NAMALWA (cell line): ENCODE measurements around the gene HECTD4.
A peak's percentile ranks its signal among the peaks of the same experiment; 100 is the strongest.

Experiments used
- DNase-seq: peaks from one replicate; pipeline ENCODE4 v3.0.0-alpha.2; 2015; ENCODE audit warnings: low spot score

The HECTD4 gene

DNA sequence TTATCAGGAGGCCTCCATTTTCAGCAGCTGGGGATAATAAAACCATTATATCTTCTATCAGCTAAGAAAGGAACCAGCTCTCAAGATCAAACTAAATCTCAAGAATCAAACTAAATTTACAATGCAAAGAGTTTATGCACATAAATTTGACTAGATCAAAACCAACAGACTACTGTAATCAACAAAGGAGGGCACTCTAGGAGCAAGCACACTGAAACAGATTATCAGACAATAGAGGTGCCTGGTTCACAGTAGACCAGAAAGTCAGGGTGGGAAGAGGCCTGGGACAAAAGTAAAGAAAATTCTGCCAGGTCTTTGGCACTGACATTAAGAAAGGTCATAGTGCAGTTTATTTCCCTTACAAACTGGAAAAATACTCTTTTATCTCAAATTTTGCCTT lies 61.0 kb downstream of the HECTD4 start:
- no peak for DNase-seq

DNA sequence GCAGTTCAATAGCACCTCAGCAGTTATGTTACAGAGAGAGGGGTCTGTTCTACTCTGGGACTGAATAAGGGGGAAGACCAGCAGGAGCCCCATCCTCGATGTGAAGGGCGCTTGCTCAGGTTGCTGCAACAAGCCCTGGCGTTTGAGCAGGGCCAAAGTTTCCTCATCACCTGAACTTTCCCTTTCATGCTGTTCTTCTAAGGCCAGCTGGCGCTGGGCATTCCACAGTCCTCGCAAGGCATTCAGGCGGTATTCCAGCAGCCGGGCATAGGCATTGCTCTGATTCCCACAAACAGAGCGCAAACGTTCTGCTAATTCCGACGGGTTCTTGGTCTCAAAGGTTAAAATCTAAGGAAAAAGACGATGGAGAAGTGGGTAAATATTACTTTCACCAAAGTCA lies 62.8 kb downstream of the HECTD4 start:
- DNase-seq = no peak

- no peak for DNase-seq
Observed at GRCh38 chr12:112317481-112317880, 64.8 kb downstream of the HECTD4 start.

GRCh38 chr12:112314981-112315380 lies 67.2 kb downstream of the HECTD4 start:
- DNase-seq = no peak

DNA sequence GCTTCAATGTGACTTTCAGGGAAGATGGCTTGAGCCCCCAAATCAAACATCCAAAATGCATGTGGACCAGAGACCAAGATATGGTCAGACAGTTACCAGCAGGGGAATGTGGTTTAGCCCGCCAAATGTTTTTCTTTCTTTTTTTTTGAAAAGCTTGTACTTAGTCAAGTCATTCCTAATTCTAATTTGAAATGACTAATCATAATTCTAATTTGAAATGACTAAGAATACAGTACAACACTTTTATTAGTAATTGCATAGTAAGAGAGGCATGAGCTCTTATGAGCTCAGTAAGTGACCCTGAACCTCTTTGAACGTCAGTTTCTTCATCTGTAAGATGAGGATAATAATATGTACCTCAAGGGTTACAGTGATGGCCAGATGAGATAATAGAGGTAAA lies 72.4 kb downstream of the HECTD4 start:
- DNase-seq = no peak

DNA sequence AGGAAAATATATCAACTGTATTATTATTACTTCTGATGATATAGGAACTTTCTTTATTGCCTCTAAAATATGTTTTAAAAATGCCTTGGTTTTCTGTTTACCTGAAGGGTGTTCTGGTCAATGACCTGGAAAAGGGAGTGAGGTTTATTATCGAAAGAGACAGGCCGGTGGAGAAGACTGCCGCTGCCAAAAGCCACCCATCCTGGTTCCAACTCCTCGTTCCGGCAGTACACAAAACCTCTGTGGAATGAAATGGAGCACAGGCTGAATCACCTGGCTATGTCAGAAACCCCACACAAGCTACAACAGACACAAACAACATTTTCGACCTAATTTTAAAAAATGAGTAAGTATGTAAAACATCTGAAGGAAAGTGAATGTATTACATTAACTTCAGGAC lies 73.6 kb downstream of the HECTD4 start:
- DNase-seq = no peak

DNA sequence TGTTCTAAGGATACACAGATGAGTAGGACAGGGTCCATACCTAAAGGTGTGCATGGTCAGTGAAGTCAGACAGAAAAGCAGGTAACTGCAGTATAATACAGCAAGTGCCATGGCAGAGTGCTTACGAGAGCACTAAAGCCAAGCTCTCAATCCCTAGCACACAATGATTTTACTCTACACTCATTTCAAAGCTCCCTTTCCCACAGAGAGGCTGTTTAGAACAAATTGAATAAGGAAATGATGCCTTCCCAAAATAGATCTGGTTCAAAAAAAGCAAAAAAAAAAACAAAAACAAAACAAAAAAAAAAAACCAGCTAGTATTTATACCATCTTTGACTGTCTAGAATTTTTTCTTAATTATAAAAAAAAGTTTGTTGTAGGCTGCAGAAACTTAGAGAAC lies 74.1 kb downstream of the HECTD4 start:
- DNase-seq = no peak

- DNase-seq = no peak
Observed at GRCh38 chr12:112307317-112308011, 74.8 kb downstream of the HECTD4 start.

DNA sequence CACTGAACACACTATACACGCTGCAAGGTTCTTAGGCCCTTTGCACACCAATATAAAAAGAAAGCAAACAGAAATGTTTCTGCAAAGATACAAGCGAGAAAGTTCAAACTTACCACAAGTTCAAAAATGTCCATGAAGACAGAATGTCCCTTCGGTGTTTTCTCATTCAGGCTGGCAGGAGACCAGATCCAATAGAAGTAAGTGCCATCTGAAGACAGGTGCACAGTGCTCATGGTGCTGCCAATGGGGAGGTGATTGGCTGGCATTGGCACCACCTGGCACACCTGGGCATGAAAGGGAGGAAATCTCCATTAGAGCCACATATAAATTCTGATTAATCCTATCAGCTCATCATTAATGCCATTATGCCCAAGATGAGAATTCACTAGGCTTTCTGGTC lies 76.3 kb downstream of the HECTD4 start:
- no peak for DNase-seq

DNA sequence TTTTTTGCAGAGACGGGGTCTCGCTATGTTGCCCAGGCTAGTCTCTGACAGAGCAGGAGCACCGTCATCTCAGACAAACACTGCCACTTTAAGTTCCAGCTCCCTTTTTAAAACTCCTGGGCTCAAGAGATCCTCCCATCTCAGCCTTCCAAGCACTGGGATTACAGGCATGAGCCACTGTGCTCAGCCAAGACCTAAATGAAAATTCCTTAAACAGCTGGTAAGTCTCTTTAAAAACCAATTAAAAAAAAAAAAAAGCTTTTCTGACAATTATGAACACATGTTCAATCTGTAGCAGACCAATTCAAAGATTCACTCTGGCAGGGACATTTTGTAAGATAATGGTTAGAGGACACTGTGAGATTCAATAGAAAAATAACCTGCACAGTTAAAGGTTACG lies 77.8 kb downstream of the HECTD4 start:
- no peak for DNase-seq

GRCh38 chr12:112303799-112304198 lies 78.4 kb downstream of the HECTD4 start:
- no peak for DNase-seq

GRCh38 chr12:112303004-112303403 lies 79.2 kb downstream of the HECTD4 start:
- DNase-seq = peak; percentile 10

DNA sequence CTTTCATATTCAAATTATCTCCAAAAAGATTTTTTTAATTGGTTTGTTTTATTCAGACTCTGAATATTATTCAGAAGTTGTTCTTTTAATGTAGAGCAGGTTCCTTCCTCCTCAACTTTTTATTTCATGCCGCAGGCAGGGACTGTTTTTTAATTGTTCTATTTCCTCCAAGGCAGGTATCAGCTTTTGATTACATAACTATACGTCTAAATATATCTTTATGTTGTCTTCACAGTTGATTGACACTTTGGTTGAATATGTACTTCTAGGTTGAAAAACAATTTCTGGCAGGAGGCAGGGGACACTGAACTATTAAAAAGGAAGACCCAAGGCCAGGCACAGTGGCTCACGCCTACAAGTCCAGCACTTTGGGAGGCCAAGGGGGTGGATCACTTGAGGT lies 82.5 kb downstream of the HECTD4 start:
- no peak for DNase-seq

DNA sequence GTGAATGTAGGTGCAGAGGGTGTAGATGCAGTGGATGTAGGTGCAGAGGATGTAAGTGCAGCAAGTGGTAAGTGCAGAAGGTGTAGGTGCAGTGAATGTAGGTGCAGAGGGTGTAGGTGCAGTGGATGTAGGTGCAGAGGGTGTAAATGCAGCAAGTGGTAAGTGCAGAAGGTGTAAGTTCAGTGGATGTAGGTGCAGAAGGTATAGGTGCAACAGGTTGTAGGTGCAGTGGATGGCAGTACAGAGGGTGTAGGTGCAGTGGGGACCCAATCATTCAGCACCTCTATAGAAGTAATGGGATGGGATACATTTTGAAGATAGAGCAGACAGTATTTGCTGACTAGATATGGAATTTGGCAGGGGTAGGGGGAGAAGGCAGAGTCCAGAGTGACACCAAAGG lies 85.0 kb downstream of the HECTD4 start:
- no peak for DNase-seq

GRCh38 chr12:112296183-112296582 lies 86.0 kb downstream of the HECTD4 start:
- no peak for DNase-seq

DNA sequence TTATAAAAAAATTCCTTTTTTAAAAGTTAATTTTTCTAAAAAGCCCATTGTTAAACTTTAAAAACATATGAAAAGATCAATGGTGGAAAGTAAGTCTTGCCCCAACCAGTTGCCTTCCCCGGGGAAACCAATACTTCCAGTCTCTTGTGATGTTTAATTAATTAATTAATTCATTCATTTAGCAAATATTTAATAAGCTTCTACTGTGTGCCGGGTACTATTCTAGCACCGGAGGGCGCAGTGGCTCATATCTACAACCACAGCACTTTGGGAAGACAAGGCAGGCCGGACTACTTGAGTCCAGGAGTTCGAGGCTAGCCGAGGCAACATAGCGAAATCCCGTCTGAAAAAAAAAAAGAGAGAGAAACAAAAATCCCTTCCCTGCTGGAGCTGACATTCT lies 87.4 kb downstream of the HECTD4 start:
- peak; percentile 9 for DNase-seq

DNA sequence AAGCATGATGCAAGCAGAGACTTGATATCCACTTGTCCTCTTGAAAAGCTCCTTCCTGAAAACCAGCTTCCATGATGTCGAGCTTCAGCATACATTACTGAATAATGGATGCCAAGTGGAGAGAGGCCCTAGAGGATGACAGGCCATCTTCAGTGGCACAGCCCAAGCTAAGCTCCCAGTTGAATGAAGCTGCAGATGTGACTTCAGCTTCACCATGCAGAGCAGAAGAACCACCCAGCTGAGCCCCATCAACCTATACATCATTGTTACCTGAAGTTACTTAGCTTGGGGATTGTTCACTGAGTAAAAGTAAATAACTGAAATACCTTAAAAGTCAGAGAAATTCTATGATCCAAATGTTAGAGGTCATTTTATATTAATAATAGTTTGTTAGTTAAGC lies 93.6 kb downstream of the HECTD4 start:
- no peak for DNase-seq

DNA sequence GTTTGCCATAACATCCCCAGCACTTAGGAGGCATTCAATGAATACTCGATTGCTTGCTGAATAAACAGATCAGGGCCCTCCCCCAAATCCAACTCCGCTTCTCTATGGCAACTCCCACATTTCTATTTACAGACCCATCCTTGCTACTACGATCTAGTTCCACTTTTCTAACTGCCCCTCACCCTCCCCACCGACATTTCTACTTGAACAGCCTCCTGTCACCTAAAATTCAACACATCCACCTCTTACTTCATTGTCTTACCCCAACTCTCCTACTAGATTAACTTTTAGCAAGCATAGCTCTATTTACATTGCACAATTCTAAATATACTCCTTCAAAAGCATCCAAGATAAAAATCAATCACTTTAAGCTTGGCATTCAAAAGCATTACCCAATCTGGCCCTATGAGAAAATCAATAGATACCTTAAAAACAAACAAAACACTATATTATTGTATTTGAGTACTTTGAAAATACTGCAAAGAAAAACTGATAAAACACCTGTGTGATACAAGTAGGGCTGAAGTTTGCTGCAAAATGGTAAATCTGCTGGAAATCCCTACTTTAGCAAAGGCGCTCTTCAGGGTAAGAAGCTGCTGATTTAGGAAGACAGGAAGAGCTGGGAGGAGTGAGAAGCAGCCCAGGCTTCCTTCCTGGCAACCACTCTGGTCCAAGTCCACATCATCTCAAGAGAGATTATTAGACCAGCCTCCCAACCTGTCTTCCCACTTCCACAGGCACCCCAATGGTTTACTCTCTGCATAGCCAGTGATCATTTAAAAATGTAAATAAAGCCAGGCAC lies 96.4 kb downstream of the HECTD4 start:
- no peak for DNase-seq

DNA sequence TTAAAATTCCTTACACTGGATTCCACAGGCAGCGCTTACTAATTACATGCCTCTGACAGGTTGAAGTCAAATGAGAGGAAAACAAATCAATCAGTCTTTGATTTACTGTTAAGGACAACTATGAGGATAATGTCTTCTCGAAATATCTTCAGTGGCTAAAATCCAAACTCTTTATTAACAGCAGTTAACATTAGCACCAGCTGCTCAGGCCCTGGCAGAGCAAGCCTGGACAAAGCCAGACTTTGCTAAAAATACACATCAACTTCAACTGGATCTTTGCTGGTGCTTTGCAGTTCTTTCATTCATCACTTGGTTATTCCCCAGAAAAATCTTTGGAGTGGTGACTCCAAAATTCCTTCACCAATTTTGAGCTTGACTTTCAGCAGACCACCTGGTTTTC lies 98.7 kb downstream of the HECTD4 start:
- DNase-seq = no peak

GRCh38 chr12:112282920-112283319 lies 99.3 kb downstream of the HECTD4 start:
- no peak for DNase-seq

- no peak for DNase-seq
Observed at GRCh38 chr12:112275836-112276235, 106.4 kb downstream of the HECTD4 start.

DNA sequence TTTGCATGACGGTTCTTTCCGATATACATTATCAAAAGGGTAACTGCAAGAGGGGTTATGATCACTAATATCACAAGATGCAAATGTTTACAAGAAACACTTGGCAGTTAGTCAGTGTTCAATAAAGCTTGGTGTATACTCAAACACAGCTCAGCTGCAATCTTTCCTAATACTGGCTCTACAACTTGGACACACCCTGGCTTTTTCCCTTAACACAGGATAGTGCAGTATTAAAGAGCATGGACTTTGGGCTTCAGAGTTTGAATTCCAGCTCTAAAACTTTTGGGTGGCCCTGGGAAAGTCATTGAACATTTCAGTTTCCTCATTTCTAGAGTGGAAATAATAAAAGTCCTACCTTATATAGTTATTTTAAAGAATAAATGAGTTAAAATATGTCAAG lies 107.0 kb downstream of the HECTD4 start:
- no peak for DNase-seq

DNA sequence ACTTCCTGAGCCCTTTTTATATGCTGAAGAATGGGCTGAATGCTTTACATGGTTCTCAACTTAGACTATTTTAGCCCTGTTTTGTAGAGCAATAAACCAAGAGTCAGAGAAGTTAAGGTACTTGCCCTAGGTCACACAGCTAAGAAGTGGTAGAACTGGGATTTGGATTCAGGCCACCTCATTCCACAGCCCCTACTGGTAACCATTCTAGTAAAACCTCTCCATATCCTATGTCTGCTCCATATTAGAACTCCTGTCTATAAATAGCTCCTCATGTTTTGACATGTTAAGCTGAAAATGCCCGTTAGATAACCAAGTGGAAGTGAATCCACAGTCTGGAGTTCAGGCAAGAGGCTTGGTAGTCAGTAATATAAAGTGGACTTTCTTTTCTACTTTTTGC lies 111.6 kb downstream of the HECTD4 start:
- no peak for DNase-seq

- no peak for DNase-seq
Observed at GRCh38 chr12:112266473-112266872, 115.8 kb downstream of the HECTD4 start.
